Measurements from ENCODE around the gene ST6GALNAC3. TPM values are rescaled to one million over a fixed set of nuclear protein-coding genes. Genes with fewer than 3 reads are reported as not detected.

Gene ST6GALNAC3
- total RNA-seq, 1 donor from 2014 or later: 4.7 TPM

- no peaks in the 10 kb centered on the region for H3K4me1 Mint-ChIP-seq (ENCODE audit: low read depth)
- no peak for TF ChIP-seq CTCF (IDR thresholded peaks at IDR 0.05)
- no peaks in the 10 kb centered on the region for H3K27me3 Mint-ChIP-seq (ENCODE audit: low read depth)
- H3K9me3 Mint-ChIP-seq (ENCODE audit: low read depth): peaks cover 4% of the 10 kb centered on the region
- no peak for DNase-seq (ENCODE audit: low spot score)
- no peak overlapping the region for H3K27ac Mint-ChIP-seq (ENCODE audit: unreplicated experiment)
- H3K36me3 Mint-ChIP-seq (ENCODE audit: low read depth): no peaks in the 10 kb centered on the region
- H3K4me3 Mint-ChIP-seq (ENCODE audit: unreplicated experiment): no peak overlapping the region
Measured at GRCh38 chr1:76632136-76632535, 557.6 kb downstream of the ST6GALNAC3 start.

- no peaks in the 10 kb centered on the region for H3K36me3 Mint-ChIP-seq (ENCODE audit: low read depth)
- H3K9me3 Mint-ChIP-seq (ENCODE audit: low read depth): no peaks in the 10 kb centered on the region
- no peak for TF ChIP-seq CTCF (IDR thresholded peaks at IDR 0.05)
- H3K4me3 Mint-ChIP-seq (ENCODE audit: unreplicated experiment): no peak overlapping the region
- peaks cover 2% of the 10 kb centered on the region for H3K4me1 Mint-ChIP-seq (ENCODE audit: low read depth)
- no peaks in the 10 kb centered on the region for H3K27me3 Mint-ChIP-seq (ENCODE audit: low read depth)
- no peak for DNase-seq (ENCODE audit: low spot score)
- H3K27ac Mint-ChIP-seq (ENCODE audit: unreplicated experiment): no peak overlapping the region
Measured at GRCh38 chr1:76635784-76636183, 561.2 kb downstream of the ST6GALNAC3 start.

- Mint-ChIP-seq H3K27ac (ENCODE audit: unreplicated experiment) (no peak overlapping the region), H3K27me3 (ENCODE audit: low read depth) (no peaks in the 10 kb centered on the region), H3K4me1 (ENCODE audit: low read depth) (peaks cover 2% of the 10 kb centered on the region), H3K9me3 (ENCODE audit: low read depth) (peaks cover 2% of the 10 kb centered on the region), H3K36me3 (ENCODE audit: low read depth) (peaks cover 2% of the 10 kb centered on the region), H3K4me3 (ENCODE audit: unreplicated experiment) (no peak overlapping the region)
- TF ChIP-seq CTCF (IDR thresholded peaks at IDR 0.05): no peak
- no peak for DNase-seq (ENCODE audit: low spot score)
Measured at GRCh38 chr1:76639181-76639580, 564.6 kb downstream of the ST6GALNAC3 start.

GRCh38 chr1:76640092-76640491, 565.5 kb downstream of the ST6GALNAC3 start:
- Mint-ChIP-seq H3K27ac (ENCODE audit: unreplicated experiment) (no peak overlapping the region), H3K9me3 (ENCODE audit: low read depth) (peaks cover 6% of the 10 kb centered on the region), H3K27me3 (ENCODE audit: low read depth) (peaks cover 5% of the 10 kb centered on the region), H3K36me3 (ENCODE audit: low read depth) (peaks cover 2% of the 10 kb centered on the region), H3K4me3 (ENCODE audit: unreplicated experiment) (no peak overlapping the region), H3K4me1 (ENCODE audit: low read depth) (peaks cover 2% of the 10 kb centered on the region)
- no peak for TF ChIP-seq CTCF (IDR thresholded peaks at IDR 0.05)
- DNase-seq (ENCODE audit: low spot score): no peak

- peaks cover 2% of the 10 kb centered on the region for H3K4me1 Mint-ChIP-seq (ENCODE audit: low read depth)
Measured at GRCh38 chr1:76640723-76641122, 566.2 kb downstream of the ST6GALNAC3 start.

More at GRCh38 chr1:76640723-76641122, 566.2 kb downstream of the ST6GALNAC3 start:
- Mint-ChIP-seq H3K27me3 (ENCODE audit: low read depth) (peaks cover 7% of the 10 kb centered on the region), H3K9me3 (ENCODE audit: low read depth) (peaks cover 6% of the 10 kb centered on the region), H3K27ac (ENCODE audit: unreplicated experiment) (no peak overlapping the region), H3K4me3 (ENCODE audit: unreplicated experiment) (no peak overlapping the region), H3K36me3 (ENCODE audit: low read depth) (peaks cover 2% of the 10 kb centered on the region)
- no peak for TF ChIP-seq CTCF (IDR thresholded peaks at IDR 0.05)
- DNase-seq (ENCODE audit: low spot score): no peak
